Ishikawa (cell line): ENCODE results near the gene DIPK1C.

Experiments used
- EP300 ChIP-seq: IDR thresholded peaks from 2 replicates; pipeline ENCODE4 v1.6.1; 2012; ENCODE audit warnings: borderline replicate concordance
- RAD21 ChIP-seq: IDR thresholded peaks from 2 replicates; pipeline ENCODE4 v1.6.1; 2012; ENCODE audit warnings: low read depth
- REST ChIP-seq: IDR thresholded peaks from 2 replicates; pipeline ENCODE4 v1.6.1; 2012; ENCODE audit warnings: low read depth, mild to moderate bottlenecking
- TCF12 ChIP-seq: IDR thresholded peaks from 2 replicates; pipeline ENCODE4 v1.6.1; 2012; ENCODE audit warnings: low read depth
- TEAD4 ChIP-seq: IDR thresholded peaks from 2 replicates; pipeline ENCODE4 v1.6.1; 2012
- YY1 ChIP-seq: IDR thresholded peaks from 2 replicates; pipeline ENCODE4 v1.6.1; 2012; ENCODE audit warnings: low read depth
- ZBTB7A ChIP-seq: IDR thresholded peaks from 2 replicates; pipeline ENCODE4 v1.6.1; 2012; ENCODE audit warnings: low read depth

GRCh38 chr18:74413836-74414235, 43.3 kb downstream of the DIPK1C start:
- no peak for TF ChIP-seq RAD21
- TF ChIP-seq TCF12 = no peak
- no peak for TF ChIP-seq EP300
- no peak for TF ChIP-seq REST
- no peak for TF ChIP-seq YY1
- TF ChIP-seq ZBTB7A = no peak
- TF ChIP-seq TEAD4 = no peak
